ENCODE data around the gene AAK1. TPM values are rescaled to one million over a fixed set of nuclear protein-coding genes. Genes with fewer than 3 reads are reported as not detected.

AAK1 gene
- total and polyA plus RNA-seq, 10 of the 15 experiments (the other 5 are each of a cell fraction or from before 2014, with no cell fraction given): 2.9 to 41.4 (median 17.5) TPM

DNA sequence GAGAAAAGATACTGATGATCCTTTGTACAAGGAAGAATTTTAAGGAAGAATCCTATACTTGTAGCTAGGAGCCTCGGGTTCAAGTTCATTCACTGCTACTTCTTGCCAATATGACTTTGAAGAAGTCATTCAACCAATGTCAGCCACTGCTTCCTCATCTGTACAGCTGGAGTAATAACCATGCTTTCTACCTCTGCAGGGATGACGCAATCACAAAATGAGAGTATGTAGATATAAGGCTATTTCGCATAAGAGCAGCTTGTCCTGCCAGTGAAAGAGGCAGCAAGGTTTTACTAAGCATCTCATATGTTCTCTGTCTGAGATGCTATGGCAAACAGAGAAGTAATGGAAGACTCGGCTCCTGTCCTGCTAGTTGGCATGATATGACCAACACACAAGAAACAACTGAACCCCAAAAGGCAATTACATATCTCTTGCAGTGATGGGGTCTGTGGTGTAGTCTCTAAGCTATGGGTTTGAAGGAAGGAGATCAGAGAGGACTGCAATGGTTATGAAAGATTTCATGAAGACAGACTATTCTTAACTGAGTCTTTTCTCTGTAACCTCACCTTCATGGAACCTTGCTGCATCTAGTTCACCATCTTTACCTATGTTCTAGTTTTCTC is 9.2 kb downstream of the AAK1 start:
- 0 out of 4 replicates have a peak, but pooled peaks cover 0 to 6% of the 10 kb centered on the region in 2 experiments for H3K36me3 ChIP-seq (ENCODE audit: control insufficient read depth in 2 of 2, insufficient read depth in 2 of 2, low read length in 1 of 2)
- peaks cover 7% of the 10 kb centered on the region; the same call in 1 of the 2 replicates for H3K4me1 ChIP-seq (ENCODE audit: control insufficient read depth, insufficient read depth, low read length)
- no peak overlapping the region for H3K9ac ChIP-seq (ENCODE audit: control insufficient read depth, insufficient read depth, low read length)
- CTCF ChIA-PET: interaction anchor here (0.6 to 2.3 kb wide), 6 partner anchors 18 to 98 kb away, joined by 3 to 8 read pairs (median 3); no protein-coding TSS in a partner anchor
- in situ Hi-C loops (cut with MboI): no loop called here
- DNase-seq (ENCODE audit: low read depth, low spot score) (no peak), ATAC-seq (peak; percentile 58), FAIRE-seq (no peak)
- RAD21 ChIA-PET (ENCODE audit: unreplicated experiment): no interaction called here
- no peaks in the 10 kb centered on the region for H3K27me3 ChIP-seq (replicated peaks in 1 of 2; ENCODE audit: control insufficient read depth in 2 of 2, insufficient read depth in 2 of 2, low read length in 1 of 2)
- intact Hi-C loops (cut with micrococcal nuclease; ENCODE audit: unreplicated experiment): no loop called here
- WGBS (ENCODE audit: insufficient coverage, insufficient replicate concordance, low lambda C conversion rate, missing lambda C conversion rate): 97% methylated on average over 4 of the region's 4 CpGs
- no peak overlapping the region for H2AFZ ChIP-seq (ENCODE audit: control insufficient read depth, low read depth, low read length)
- no peak for TF ChIP-seq RBBP5 (conservative IDR thresholded peaks at IDR 0.05)
- no peak for TF ChIP-seq ZZZ3 (IDR thresholded peaks at IDR 0.05; ENCODE audit: control insufficient read depth, insufficient read length, low read depth)
- no peak for TF ChIP-seq RCOR1 (conservative IDR thresholded peaks at IDR 0.05; ENCODE audit: low read depth, low read length)
- no peak for TF ChIP-seq USF2 (IDR thresholded peaks at IDR 0.05; ENCODE audit: borderline replicate concordance, low read depth, low read length)
- peak in 1 of 2 experiments; percentile 25; a peak in 1 of 4 replicates for TF ChIP-seq CEBPB (IDR thresholded peaks at IDR 0.05; ENCODE audit: borderline replicate concordance in 1 of 2, low read depth in 2 of 2, low read length in 2 of 2)
- TF ChIP-seq ZNF24 (IDR thresholded peaks at IDR 0.05): no peak
- TF ChIP-seq CBX5 (IDR thresholded peaks at IDR 0.05; ENCODE audit: low read depth): no peak
- no peak for TF ChIP-seq EP300 (IDR thresholded peaks at IDR 0.05; ENCODE audit: borderline replicate concordance in 1 of 2, control insufficient read depth in 1 of 2, low read depth in 2 of 2, low read length in 2 of 2)
- BruUV-seq (replicated peaks): no TSS peak
- H4K20me1 ChIP-seq (ENCODE audit: control insufficient read depth, insufficient read depth): no peaks in the 10 kb centered on the region
- H3K79me2 ChIP-seq (ENCODE audit: control insufficient read depth, insufficient read depth, low read length): peaks cover 39% of the 10 kb centered on the region
- no peak overlapping the region for H3K4me3 ChIP-seq
- H3K9me3 ChIP-seq (replicated peaks; ENCODE audit: control insufficient read depth, insufficient read depth, low read length): no peaks in the 10 kb centered on the region
- POLR2A ChIA-PET: interaction anchor here (1.3 kb wide), 1 partner anchor 11 kb away, joined by 4 read pairs; no protein-coding TSS in a partner anchor
- SMC1A ChIA-PET (ENCODE audit: uncharacterized antibody, unreplicated experiment): interaction anchor here (0.6 to 2.5 kb wide), 3 partner anchors 11 to 1286 kb away, joined by 3 to 11 read pairs (median 8); no protein-coding TSS in a partner anchor
- no peak overlapping the region for H3K27ac ChIP-seq (ENCODE audit: control insufficient read depth, insufficient read depth)
- H3K4me2 ChIP-seq (ENCODE audit: control insufficient read depth, insufficient read depth): no peak overlapping the region

All from GM12878 (cell line).